HG03060 (cell line): ENCODE data around the gene KCNQ1OT1.

Source experiments
- ATAC-seq: cut with Tn5 transposase; IDR thresholded peaks from one replicate; pipeline ENCODE4 v1.9.1; 2021; ENCODE audit warnings: low read depth, moderate number of reproducible peaks; ENCODE audit not compliant: unreplicated experiment

The KCNQ1OT1 gene

DNA sequence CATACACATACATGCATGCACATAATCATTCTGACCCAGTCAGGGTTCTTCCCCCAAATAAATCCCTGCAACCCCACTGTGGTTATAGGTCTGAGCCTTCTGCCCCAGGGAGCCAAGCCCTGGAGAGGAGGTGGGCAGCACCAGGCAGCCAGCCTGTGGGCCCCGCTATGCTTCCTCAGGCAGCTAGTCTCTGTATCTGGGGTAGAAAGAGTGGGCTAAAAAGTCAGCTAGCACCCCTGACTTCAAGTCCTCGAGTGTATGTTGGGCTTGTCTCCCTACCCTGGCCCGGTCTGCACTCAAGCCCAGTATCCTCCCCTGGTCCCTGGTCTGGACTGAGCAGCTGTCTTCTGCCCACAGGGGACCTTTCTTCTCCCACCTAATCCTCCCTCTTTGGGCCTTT lies 28.0 kb downstream of the KCNQ1OT1 start:
- no peak for ATAC-seq

DNA sequence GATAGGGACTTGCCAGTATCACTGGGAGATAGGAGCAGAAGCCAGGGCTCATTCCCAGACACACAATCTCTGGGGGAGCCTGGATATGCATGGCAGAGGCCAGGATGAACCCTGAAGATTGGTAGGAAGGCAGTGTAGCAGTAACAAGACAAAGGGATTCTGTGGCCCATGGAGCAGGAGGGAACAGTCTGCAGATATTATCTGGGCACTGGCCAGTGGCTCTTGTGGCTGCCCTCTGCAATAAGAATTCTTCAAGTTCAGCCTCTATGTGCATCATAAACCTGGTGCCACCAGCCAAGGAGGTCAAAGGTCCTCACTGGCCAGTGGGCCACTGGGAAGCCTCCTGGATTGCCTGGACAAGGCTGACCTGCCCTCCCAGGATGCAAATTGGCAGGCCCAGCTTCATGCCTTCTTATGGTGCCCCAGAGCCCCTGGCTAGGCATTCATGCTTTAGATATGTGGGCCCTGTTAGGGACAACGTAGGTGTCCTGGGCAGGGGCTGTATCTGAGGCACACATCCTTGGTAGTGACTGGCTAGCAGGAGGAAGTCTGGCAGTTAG lies 29.2 kb downstream of the KCNQ1OT1 start:
- no peak for ATAC-seq

DNA sequence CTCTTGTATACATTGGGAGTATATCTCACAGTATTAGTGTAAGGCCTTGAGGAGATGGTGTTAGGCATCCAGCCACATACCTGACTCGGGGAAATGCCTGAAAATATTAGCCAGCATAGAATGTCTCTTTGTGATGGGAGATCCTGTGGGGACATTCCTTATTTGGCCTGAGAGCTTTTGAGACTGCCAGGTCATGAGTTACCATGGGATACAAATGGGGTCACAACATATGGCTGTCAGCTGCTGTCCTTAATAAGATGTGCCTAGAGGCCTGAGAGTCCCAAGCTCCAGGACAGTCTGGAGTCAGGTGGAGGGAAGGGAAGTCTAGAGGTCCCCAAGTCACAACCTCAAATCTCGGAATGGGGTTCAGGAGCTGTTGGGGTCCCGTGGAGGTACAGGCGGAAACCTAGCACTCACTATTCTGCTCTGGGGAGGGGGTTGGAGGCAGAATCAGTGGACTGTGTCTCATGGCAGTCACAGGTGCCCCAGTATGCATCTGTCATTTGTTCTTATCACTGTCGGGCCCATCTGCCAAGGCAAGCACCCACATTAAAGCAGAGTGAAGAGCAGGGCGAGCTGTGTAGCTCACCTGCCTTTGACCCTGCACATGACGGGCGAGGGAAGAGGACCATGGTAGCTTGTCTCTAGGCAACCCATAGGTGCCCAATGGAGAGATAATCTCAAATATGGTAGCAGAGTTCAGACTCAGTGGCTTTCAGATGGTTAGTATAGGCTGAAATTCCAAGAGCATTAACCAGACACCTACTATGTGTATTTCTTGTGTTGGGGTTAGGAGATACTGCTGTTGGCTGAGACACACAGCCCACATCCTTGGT lies 29.9 kb downstream of the KCNQ1OT1 start:
- no peak for ATAC-seq

DNA sequence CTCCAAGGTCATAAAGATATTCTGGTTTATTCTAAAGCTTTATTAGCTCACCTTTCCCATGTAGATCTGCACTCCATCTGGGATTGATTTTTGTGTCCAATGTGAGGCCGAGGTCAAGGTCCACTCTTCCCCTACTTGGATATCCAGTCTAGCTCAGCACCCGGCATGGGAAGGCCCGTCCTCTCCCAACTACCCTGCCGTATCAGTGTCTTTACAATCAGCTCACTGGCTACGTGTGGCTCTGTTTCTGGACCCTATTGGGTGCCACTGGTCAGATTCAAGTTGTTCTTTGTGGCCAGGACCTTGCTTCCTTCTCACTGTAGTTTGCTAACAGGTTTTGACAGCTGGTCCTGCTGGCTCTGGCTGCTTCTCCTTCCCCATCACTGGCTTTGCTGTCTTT lies 30.9 kb downstream of the KCNQ1OT1 start:
- no peak for ATAC-seq

DNA sequence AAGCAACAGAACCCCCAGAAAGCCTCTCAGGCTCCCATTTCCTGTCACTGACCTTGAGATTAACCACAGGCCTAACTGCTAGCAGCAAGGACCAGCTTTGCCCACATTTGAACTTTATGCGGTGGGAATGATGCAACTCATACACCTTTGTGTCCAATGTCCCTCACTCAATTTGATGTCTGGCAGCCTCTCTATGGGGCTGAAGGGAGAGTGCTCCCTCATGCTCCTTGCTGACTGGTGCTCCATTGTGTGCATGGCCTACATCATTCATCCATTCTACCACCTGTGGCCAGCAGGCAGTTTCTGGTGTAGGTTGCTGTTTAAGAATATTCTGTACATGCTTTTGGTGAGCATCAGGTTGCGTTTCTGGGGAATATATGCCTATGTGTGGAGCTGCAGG lies 31.9 kb downstream of the KCNQ1OT1 start:
- no peak for ATAC-seq

DNA sequence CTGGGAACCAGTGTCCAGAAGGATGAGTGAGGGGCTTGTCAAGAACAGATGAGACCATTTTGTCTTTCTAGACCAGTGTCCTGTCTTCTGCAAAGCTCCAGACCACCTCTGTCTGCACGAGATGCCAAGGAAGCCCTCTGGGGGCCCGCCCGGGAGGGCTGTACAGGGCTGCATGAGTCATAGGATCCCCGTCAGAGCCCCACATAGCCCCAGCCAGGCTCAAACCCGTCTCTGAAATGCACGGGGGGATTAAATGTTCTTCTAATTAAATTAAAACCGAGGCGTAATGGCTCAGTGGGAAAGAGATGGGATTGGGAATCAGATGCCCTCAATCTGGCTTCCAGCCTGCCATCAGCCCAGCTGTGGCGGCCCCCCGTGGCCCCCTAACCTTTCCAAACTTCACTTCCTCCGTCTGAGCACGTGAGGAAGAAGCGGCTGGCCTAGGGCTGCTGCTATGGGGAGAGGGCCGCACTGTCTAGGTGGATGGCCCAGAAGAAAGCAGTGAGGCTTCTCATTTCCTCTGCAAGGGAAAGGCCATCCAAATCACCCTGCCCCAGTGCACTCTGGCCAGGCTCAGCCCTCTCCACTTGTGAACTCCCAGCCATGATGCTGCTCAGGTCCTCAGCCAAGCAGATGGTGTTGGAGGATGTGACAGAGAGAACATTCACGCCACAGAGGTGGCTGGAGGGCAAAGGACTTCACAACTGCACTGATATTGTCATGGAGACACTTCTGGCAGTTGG lies 32.8 kb downstream of the KCNQ1OT1 start:
- ATAC-seq, result no peak

DNA sequence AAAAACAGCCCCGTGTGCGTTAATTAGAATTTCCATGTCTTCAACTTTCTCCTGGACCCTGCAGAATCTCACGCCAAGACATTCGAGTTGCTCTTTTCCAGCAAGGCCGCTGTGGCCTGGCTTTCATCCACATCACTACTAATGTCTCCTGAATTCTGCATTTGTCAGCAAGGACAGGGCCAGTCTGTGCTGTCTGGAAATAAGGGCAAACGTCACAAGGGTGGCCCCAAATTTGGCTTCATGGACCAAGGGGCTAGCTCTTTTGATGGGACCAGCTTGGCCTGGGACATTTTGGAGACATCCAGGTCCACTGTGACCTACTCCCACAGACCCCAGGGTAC lies 33.4 kb downstream of the KCNQ1OT1 start:
- no peak for ATAC-seq

DNA sequence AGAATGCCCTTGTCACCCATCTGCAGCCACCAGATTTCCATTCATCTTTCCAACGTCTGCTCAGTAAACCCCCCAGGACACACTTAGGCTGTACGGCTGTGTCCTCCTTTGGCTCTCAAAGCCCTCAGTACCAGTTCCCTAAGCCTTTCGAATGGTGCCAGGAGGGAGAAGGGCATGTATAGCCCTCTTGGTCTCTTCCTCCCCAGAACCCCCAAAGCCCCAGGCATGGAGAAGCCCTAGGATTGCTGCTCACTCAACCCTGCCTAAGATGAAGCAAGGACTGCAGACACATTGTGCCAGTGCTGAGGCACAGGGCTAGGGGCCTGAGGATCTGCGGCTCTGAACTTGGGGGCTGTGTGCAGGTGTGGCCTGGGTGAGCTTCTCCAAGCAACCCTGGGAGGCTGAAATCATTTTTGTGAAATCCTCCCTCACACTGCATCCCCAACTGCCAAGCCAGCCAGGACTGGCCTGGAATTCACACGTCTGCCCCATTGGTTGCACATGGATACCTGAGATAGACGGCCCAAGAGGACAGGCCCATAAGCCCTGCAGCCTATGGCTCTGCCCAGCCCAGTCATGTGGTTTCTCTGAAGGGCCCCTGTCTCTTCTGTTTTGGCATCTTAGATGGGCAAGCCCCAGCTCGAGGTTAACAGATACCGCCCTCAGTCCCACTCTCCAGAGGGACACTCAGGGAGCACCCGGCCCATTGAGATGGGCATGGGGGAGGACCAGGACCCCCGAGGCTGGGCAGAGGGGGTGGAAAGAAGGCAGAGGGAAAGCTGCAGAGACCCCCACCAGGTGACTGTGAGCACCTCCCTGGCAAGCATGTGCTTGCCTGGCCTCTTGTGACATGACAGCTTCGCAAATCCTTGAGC lies 34.0 kb downstream of the KCNQ1OT1 start:
- ATAC-seq, result no peak

DNA sequence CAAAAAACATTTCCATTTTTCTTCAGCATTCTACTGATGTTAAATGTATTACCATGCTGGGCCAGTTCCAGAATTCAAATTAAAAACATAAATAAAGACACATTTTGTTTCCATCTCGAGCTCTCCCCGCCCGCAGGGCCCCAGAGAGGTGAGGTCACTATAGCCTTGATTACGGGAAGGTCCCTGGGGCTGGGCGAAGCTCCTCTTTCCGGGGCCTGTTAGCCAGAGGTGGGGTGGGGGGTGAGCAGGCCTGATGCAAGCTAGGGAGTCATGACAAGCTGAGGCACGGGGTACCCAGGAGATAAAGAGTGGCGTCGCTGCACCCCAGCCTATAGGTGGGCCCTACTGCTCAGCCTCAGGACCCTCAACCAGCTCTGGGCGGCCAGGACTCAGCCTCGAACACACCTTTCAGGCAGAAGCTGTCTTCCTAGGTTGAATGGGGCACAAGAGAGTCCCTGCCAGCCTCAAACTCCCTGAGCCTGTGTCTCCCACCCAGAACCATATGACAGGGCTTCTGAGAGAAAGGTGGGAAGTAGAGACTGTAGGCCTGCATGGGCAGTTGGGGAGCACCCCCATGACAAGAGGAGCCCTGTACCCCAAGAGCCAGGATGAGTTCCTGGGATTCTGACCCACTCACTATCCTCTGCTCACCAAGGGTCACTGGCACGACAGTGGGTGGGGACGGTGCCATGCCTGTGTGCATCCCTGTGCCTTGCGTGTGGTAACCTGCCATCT lies 34.8 kb downstream of the KCNQ1OT1 start:
- no peak for ATAC-seq

DNA sequence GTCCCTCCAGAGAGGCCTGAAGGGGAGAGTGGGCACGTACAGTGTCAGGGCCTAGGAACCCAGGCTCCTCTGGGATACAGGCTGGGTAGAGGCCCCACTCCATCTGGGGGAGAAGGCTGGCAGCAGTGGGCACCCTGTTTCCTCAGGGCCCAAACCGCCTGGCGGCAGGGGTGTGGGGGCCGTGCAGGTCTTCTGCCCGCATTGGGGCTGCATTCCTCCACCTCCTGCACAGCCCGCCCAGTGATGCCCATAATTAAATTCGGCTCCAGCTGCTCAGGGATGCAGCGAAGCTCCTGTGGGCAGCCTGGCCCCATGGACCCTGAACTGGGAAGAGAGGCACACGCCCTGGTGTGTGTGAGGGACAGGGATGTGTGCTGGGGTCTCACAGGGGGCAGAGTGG lies 35.4 kb downstream of the KCNQ1OT1 start:
- no peak for ATAC-seq

DNA sequence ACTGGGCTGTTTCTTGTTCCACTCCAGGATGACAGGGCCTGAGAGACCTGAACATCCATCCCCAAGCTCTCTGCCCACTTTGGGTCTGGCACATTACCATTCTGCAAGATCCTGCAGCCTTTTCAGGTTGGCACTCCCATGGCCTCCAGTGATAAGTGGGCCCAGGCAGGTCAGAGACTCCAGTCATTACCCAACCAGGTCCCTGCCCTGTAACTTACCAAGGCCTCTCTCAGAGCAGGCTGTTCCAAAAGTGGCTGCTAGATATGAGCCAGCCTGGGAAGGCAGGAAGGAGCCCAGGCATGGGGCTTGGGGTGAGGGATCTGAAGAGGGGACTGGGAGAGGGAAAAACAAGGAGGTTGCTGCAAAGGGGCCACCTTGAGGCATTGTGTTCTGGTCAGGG lies 35.9 kb downstream of the KCNQ1OT1 start:
- no peak for ATAC-seq

DNA sequence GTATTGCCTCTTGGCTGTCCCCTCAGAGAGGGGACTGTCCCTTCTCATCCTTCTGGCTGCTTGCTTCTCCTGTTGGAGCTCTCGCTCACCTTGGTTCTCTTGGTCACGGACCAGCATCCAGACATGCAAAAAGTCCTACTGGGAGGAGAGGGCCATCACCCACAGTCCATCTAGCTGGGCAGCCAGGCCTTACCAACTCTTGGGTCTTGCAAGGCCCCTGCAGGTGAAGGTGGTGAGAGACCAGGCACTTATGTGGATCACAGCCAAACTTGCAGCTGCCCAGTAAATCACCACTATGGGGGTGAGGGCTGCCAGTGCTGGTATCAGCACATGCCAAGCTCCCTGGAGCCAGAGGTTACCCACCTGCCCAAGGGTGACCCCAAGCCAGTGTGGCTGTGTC lies 36.3 kb downstream of the KCNQ1OT1 start:
- no peak for ATAC-seq

DNA sequence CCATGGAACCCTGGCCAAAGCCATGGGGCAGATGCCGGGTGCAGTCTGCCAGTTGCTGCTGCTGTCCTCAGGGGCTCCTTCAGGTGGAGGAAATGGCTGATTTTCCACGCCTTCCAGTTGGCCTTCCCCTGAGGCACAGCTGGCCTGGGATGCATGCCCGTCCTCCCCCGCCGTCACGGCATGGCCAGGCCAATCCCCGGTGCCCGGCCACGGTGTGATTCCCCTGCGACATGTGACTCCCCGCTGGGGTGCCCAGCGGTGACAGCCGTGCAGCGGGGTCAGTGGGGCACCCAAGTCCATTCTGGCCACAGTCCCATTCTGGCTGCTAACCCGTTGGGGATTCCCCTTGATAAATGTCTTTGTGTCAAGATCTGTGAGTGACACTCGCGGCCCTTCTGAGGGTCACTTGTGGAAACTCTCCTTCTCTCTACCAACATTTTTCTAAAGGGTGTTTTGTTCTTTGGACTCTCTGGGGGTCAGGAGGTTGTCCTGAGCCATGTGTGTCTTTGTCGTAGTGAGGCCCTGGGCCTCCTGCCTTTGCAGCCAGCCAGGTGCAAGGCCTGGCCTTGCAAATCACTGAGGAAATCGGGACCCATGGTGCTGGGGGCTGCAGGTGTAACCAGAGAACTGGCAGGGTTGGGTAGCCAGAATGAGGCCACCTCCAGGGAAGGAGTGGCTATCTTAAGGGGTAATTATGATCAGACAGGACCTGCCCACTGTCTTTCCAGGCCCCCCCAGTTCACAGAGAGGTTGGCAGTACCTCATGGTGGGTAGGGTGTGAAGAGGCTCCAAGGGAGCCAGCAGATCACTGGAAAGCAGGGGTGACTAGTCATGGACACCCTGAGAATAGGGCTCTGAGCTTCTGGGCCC lies 37.1 kb downstream of the KCNQ1OT1 start:
- no peak for ATAC-seq

DNA sequence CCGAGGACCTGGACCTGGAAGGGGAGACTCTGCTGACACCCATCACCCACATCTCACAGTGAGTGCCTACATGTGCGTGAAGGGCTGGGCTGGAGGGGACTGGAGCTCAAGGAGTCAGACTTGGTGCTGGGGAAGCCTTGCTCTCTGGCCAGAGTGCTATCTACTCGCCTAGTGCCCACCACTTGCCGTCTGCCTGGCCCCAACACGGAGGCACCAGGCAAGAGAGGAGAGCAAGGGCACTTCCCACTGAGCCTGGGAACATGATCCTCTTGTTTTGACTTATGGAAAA lies 37.8 kb downstream of the KCNQ1OT1 start:
- ATAC-seq, result no peak

DNA sequence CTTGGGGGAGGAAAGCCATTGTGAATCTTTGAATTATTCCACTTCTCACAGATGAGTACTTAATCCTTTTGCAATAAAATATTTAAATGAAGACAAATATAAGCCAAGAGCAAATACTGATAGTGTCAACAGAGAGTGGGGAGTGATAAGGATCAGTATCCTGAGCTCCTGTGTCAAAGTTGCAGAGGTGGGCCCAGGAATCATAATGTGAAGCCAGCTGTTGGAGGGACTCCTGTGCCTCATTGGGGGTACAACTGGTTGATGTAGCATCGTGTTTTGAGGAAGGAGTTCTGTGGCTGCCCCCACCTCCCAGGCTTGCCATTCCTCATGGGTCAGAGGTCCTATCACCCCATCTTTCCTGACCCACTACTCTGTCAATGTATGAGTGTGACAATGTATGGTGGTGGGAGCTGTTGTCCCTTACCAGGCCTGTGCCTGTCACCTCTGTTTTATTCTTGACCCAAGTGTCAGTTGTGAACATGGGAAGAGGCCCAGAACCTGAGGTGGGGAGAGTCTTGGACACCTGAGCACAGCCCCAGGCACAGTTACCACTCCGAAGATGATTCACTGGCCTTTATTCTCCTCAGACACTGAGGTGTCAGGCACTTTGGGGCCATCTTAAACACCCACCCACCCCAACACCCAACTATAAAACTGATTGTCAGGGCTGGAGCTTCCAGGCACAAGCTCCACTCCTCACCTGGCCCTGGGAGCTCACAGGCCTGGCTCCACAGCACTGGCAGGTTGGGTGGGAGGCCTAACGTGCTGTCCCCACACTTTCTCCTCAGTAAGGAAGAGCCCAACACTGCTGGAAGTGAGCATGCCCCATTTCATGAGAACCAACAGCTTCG lies 38.4 kb downstream of the KCNQ1OT1 start:
- ATAC-seq, result no peak

DNA sequence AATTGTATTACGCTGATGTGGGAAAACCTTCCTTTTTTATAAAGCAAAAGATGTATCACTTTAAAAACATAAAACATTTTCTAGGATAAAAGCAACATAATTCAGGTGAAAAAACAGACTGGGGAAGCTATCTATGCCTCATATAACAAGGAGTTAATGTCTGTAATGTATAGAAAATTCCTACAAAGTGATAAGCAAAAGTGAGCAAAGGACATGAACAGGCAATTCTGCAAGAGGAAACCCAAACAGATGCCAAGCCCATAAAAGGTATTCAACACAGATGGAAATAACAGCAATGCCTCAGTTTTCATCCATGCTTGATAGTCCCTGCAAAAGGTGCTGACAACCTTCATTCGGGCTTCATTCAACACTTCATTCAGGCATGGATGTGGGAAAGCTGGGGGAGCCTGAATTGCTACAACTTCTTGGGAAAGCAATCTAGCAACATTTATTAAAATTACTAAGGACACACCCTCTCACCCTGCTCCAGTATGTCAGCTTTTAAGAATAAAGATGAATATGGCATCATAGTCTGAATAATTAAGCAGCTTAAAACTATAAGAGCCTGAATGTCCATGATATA lies 39.3 kb downstream of the KCNQ1OT1 start:
- no peak for ATAC-seq

DNA sequence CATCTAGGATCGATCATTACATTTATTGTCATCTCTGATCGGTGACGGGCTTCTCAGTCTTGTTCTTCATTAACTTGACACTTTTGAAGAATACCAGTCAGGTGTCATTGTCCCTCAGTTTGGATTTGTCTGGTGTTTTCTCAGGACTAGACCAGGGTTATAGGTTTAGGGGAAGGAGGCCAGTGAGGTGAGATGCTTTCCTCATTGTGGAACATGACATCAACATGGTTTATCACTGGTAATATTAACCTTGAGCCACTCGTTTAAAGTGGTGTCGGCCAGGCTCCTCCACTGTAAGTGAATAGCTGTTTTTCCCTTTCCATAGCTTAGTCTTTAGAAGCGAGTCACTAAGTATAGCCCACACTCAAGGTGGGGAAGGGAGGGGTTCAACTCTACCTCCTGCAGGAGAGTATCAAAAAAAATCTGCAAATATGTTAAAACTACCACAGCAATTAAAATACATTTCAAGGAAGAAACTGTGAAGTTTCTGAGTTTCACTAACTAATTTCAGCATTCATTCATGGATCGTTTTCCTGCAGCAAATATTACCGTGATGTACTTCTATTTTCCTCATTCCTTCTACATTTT lies 42.0 kb downstream of the KCNQ1OT1 start:
- no peak for ATAC-seq

DNA sequence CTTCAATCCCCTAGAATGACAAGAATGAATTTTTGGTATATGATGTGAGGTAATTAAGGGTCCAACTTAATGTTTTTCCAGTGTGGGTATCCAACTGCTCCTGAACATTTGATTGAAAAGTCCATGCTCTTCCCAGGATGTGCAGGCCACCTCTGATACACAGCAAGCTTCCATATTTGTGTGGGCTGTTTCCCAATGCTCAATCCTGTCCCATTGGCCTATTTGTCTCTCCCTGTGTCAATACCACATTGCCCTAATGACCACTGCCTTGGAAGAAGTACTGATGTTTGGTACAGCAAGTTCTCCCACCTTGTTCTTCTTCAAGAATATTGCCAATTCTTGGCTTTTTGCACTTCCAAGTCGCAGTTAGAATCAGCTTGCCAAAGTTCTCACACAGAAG lies 42.9 kb downstream of the KCNQ1OT1 start:
- ATAC-seq, result no peak
